K562 (cell line): Measurements from ENCODE around the gene KCTD11. TPM values are rescaled to one million over a fixed set of nuclear protein-coding genes. Genes with fewer than 3 reads are reported as not detected.
A peak's percentile ranks its signal among the peaks of the same experiment; 100 is the strongest.
"Not testable (repeated sequence)": the region's sequence is repeated elsewhere in the genome, so short reads cannot be mapped to it uniquely, and the experiment has no call there.

Experiments
- ATAC-seq: fragments of 200-7000 bp; cut with Tn5 transposase; 3 replicates; pipeline ENCODE4 v1.9.1; 2020; ENCODE audit warnings: moderate library complexity
- BruUV-seq: library from RNA; stranded (reverse); fragments of 400-500 nt; replicated peaks from 2 replicates; lab custom pipeline; 2021; lab: Mats Ljungman, UMichigan
- CTCF ChIA-PET: fragments of 300-600 bp; formaldehyde crosslinking; extraction: SDS; loops from one replicate; lab custom pipeline; 2021; ENCODE audit warnings: low intra/inter-chr PET ratio; lab: Yijun Ruan, JAX
- POLR2A ChIA-PET: fragments of 300-600, 350-650 bp; sonication (Branson Sonifier 250); formaldehyde crosslinking; extraction: SDS; loops from one replicate; lab custom pipeline; 2021; ENCODE audit warnings: antibody characterized with exemption, inconsistent platforms; lab: Yijun Ruan, JAX
- DNase-seq, 4 experiments: peaks; one replicate each; pipeline versions ENCODE4 v3.0.0 to v3.0.0-alpha.2; 2011 to 2018; ENCODE audit warnings: low spot score in 3 of 4, mixed read lengths in 3 of 4; ENCODE audit errors: extremely low read depth in 1 of 4
- FAIRE-seq: peaks from 2 replicates; lab custom pipeline; 2011; peaks lifted over from hg19 to GRCh38; lab: Jason Lieb, UNC
- H2AFZ ChIP-seq: 2 replicates; pipeline ENCODE4 v1.6.0; 2011; ENCODE audit warnings: low read depth, low read length, control low read depth, inconsistent platforms
- H3K27ac ChIP-seq: fragments of 200-600 bp; 3 replicates; pipeline ENCODE4 v1.8.0; 2011; ENCODE audit warnings: low read depth, mild to moderate bottlenecking, control low read depth, inconsistent platforms, low read length, moderate library complexity, mixed read lengths; ENCODE audit errors: extremely low read depth
- H3K27me3 ChIP-seq, 2 experiments: fragments of 300-600 bp in 1 of 2; 2 replicates in 1 of 2; 3 replicates in 1 of 2; pipeline versions ENCODE4 v1.6.0 to v1.8.0; 2011; ENCODE audit warnings: inconsistent platforms in 2 of 2, low read length in 2 of 2, mild to moderate bottlenecking in 1 of 2, mixed read lengths in 1 of 2, moderate library complexity in 1 of 2; ENCODE audit not compliant: control insufficient read depth in 2 of 2, insufficient read depth in 2 of 2
- H3K36me3 ChIP-seq: fragments of 300-600 bp; 3 replicates; pipeline ENCODE4 v1.8.0; 2011; ENCODE audit warnings: mild to moderate bottlenecking, low read length, inconsistent platforms; ENCODE audit not compliant: control insufficient read depth, insufficient read depth
- H3K4me1 ChIP-seq, 2 experiments: fragments of 200-600 bp in 1 of 2; replicated peaks in 1 of 2; 2 replicates in 1 of 2; 3 replicates in 1 of 2; pipeline versions ENCODE4 v1.5.1 to v1.8.0; 2011; ENCODE audit warnings: inconsistent platforms in 2 of 2, low read length in 2 of 2, mild to moderate bottlenecking in 1 of 2, mixed read lengths in 1 of 2, moderate library complexity in 1 of 2; ENCODE audit not compliant: control insufficient read depth in 2 of 2, insufficient read depth in 2 of 2
- H3K4me2 ChIP-seq: 2 replicates; pipeline ENCODE4 v1.6.1; 2011; ENCODE audit warnings: low read length, control low read depth, inconsistent platforms, mixed read lengths; ENCODE audit not compliant: insufficient read depth
- H3K4me3 ChIP-seq: fragments of 200-600 bp; sonication (generic), shearing (Covaris generic); 2 replicates; pipeline ENCODE4 v1.5.1; 2016; ENCODE audit warnings: control low read depth, inconsistent platforms
- H3K79me2 ChIP-seq: fragments of 200-600 bp; 3 replicates; pipeline ENCODE4 v1.8.0; 2011; ENCODE audit warnings: low read length, inconsistent platforms; ENCODE audit not compliant: control insufficient read depth, insufficient read depth
- H3K9ac ChIP-seq, 2 experiments: 2 replicates each; pipeline versions ENCODE4 v1.6.0 to v1.6.1; 2011; ENCODE audit warnings: low read depth in 2 of 2, low read length in 2 of 2, control low read depth in 1 of 2, inconsistent platforms in 1 of 2, mild to moderate bottlenecking in 1 of 2, mixed read lengths in 1 of 2; ENCODE audit not compliant: insufficient read depth in 1 of 2
- H3K9me1 ChIP-seq: one replicate; pipeline ENCODE4 v1.6.0; 2011; ENCODE audit warnings: inconsistent platforms, mild to moderate bottlenecking, low read length, moderate library complexity; ENCODE audit not compliant: control insufficient read depth, insufficient read depth
- H3K9me3 ChIP-seq: replicated peaks from 2 replicates; pipeline ENCODE4 v1.5.1; 2011; ENCODE audit warnings: low read depth, low read length, inconsistent platforms; ENCODE audit not compliant: control insufficient read depth, insufficient read depth
- H4K20me1 ChIP-seq: replicated peaks from 2 replicates; pipeline ENCODE4 v1.6.1; 2011; ENCODE audit warnings: low read length, inconsistent platforms, mixed read lengths; ENCODE audit not compliant: control insufficient read depth, insufficient read depth
- EGR1 ChIP-seq: fragments of 450-650 bp; conservative IDR thresholded peaks from 2 replicates; pipeline ENCODE4 v1.6.1; 2017; ENCODE audit warnings: mild to moderate bottlenecking
- NCOA2 ChIP-seq, 2 experiments: fragments of 450-650 bp; IDR thresholded peaks; 2 replicates each; pipeline ENCODE4 v1.6.1; 2018; ENCODE audit warnings: mild to moderate bottlenecking in 2 of 2, moderate library complexity in 1 of 2; ENCODE audit not compliant: partially characterized antibody in 2 of 2
- U2AF2 ChIP-seq: fragments of 200-400 bp; formaldehyde crosslinking; optimal IDR thresholded peaks from 2 replicates; pipeline ENCODE3; 2017; ENCODE audit warnings: low read depth, mild to moderate bottlenecking, low read length
- ZBTB1 ChIP-seq: sonication (generic); formaldehyde crosslinking; IDR thresholded peaks from 2 replicates; pipeline ENCODE4 v1.8.1; 2023; ENCODE audit warnings: missing genetic modification reagents, low read depth, mild to moderate bottlenecking, borderline replicate concordance
- ZNF311 ChIP-seq: fragments of 250-450 bp; sonication (Bioruptor Pico); IDR thresholded peaks from 2 replicates; pipeline ENCODE4 v1.4.0; 2020; ENCODE audit warnings: mild to moderate bottlenecking, moderate library complexity
- WGBS: fragments of 100-300 bp; shearing (Covaris generic); methylation state at CpG from one replicate; pipeline ENCODE4 v1.1.6; 2016; ENCODE audit warnings: low coverage, mixed read lengths; ENCODE audit not compliant: insufficient coverage; ENCODE audit errors: missing lambda C conversion rate; 5-methylcytosine and 5-hydroxymethylcytosine counted together
- in situ Hi-C: fragments of 300-500 bp; cut with MboI; formaldehyde crosslinking; loops from 4 replicates; pipeline ENCODE4 v1.15.0; 2018; ENCODE audit warnings: inconsistent platforms, mixed read lengths
- intact Hi-C: fragments of 100-400 bp; cut with micrococcal nuclease; formaldehyde crosslinking; loops from 2 replicates; pipeline ENCODE4 v1.14.2; 2022
- polyA plus RNA-seq, 8 experiments: library from polyadenylated mRNA; depleted of rRNA in 4 of 8; stranded (reverse) in 5 of 8; unstranded in 3 of 8; fragments of >200 nt; fragmentation: Nextera tagmentation in 2 of 8; fragmentation: Illumina TruSeq in 1 of 8; extraction: Ambion mirVana in 2 of 8; extraction: Trizol in 1 of 8; gene quantifications; 2 replicates each; pipeline versions ENCODE4 v1.2.1 to v1.2.3, GENCODE V29; 2011 to 2014; ENCODE audit warnings: inconsistent platforms in 1 of 8, missing spikeins in 1 of 8
- total RNA-seq, 7 experiments: library from RNA; depleted of rRNA in 6 of 7; stranded (reverse); fragments of >200 nt in 6 of 7; fragmentation: Illumina TruSeq in 2 of 7; extraction: Trizol in 2 of 7; gene quantifications; 2 replicates each; pipeline versions ENCODE4 v1.2.1 to v1.2.3, GENCODE V29; 2011 to 2021; ENCODE audit warnings: low replicate concordance in 1 of 7
- TF ChIP-seq, protein P1 (sequence below): sonication (generic); formaldehyde crosslinking; IDR thresholded peaks from 2 replicates; pipeline ENCODE4 v1.8.1; 2023; ENCODE audit warnings: mild to moderate bottlenecking, missing genetic modification reagents
- TF ChIP-seq, protein P2 (sequence below): fragments of 250-450 bp; sonication (Bioruptor Pico); IDR thresholded peaks from 2 replicates; pipeline ENCODE4 v1.9.0; 2021; ENCODE audit warnings: mild to moderate bottlenecking

KCTD11 gene
- total and polyA plus RNA-seq, 9 of the 15 experiments (the other 6 are each of a cell fraction or from before 2014, with no cell fraction given) = 0.01 to 3.2 (median 2.5) TPM; not detected in 1

DNA sequence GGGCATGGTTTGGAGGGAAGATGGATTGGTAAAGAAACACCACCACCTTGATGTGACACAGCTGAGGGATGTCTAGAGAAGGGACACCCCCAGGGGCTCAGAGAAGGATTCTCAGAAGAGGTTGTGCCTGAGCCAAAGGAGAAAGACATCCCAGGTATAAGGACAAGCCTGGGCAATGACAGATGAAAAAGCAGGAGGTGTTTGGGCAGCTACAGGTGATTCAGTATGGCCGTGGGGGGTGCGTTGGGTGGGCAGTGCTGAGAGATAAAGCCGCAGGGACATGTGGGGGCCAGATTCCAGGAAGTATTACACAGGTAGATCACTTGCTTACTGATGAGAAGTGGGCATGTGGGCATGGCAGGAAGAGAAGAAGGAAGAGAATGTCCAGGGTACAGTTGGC, 9.9 kb downstream of the KCTD11 start (continued):
- TF ChIP-seq, protein P1, sequence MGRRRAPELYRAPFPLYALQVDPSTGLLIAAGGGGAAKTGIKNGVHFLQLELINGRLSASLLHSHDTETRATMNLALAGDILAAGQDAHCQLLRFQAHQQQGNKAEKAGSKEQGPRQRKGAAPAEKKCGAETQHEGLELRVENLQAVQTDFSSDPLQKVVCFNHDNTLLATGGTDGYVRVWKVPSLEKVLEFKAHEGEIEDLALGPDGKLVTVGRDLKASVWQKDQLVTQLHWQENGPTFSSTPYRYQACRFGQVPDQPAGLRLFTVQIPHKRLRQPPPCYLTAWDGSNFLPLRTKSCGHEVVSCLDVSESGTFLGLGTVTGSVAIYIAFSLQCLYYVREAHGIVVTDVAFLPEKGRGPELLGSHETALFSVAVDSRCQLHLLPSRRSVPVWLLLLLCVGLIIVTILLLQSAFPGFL (CRISPR knock-in tag) = no peak
- TF ChIP-seq NCOA2 (IDR thresholded peaks at IDR 0.05; ENCODE audit: partially characterized antibody in 2 of 2) = no peak
- no peak for TF ChIP-seq ZBTB1 (CRISPR knock-in tag)
- TF ChIP-seq, protein P2, sequence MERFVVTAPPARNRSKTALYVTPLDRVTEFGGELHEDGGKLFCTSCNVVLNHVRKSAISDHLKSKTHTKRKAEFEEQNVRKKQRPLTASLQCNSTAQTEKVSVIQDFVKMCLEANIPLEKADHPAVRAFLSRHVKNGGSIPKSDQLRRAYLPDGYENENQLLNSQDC (CRISPR knock-in tag) = no peak
- no peak for TF ChIP-seq U2AF2

DNA sequence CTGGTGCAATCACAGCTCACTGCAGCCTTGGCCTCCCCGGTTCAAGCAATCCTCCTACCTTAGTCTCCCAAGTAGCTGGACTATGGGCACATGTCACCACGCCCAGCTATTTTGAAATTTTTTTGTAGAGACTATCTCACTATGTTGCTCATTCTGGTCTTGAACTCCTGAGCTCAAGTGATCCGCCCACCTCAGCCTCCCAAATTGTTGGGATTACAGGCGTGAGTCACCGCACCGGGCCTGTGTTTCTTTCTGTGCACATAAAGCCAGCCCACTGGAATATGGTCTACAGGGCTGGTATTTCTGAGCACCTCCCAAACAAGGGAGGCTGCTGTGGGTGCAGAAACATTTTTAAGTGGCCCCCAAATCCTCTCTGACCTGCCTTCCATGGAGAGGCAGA, 11.3 kb downstream of the KCTD11 start:
- intact Hi-C loops = no loop called here
- Histone ChIP-seq H3K4me1 (no peaks in the 10 kb centered on the region; a peak in 1 of 5 replicates), H3K27ac (no peak overlapping the region), H3K4me2 (no peak overlapping the region), H4K20me1 (no peaks in the 10 kb centered on the region), H3K9ac (no peak overlapping the region), H3K9me1 (no peaks in the 10 kb centered on the region), H3K36me3 (no peaks in the 10 kb centered on the region), H2AFZ (no peak overlapping the region), H3K79me2 (no peaks in the 10 kb centered on the region), H3K4me3 (no peak overlapping the region), H3K9me3 (no peaks in the 10 kb centered on the region), H3K27me3 (no peaks in the 10 kb centered on the region)
- ChIA-PET CTCF (no interaction called here), POLR2A (interaction anchor here (0.6 kb wide), 1 partner anchor 11 kb away, joined by 4 read pairs; no protein-coding TSS in a partner anchor)
- DNase-seq (no peak), FAIRE-seq (no peak), ATAC-seq (no peak)
- in situ Hi-C loops = no loop called here
- 22% methylated on average over 6 of the region's 6 CpGs for WGBS
- no TSS peak for BruUV-seq
- TF ChIP-seq ZNF311 (CRISPR knock-in tag) (no peak), EGR1 (peak; percentile 57)

- H3K36me3 ChIP-seq, H3K79me2 ChIP-seq, H3K9me1 ChIP-seq, H3K9me3 ChIP-seq, H4K20me1 ChIP-seq, BruUV-seq, intact Hi-C loops, H3K9ac ChIP-seq, H3K4me1 ChIP-seq, H3K4me3 ChIP-seq, H3K4me2 ChIP-seq, CTCF ChIA-PET, H3K27ac ChIP-seq, in situ Hi-C loops, H3K27me3 ChIP-seq: not testable (repeated sequence)
- ATAC-seq = peak; percentile 92
- 0 out of 2 replicates have a peak overlapping the region, but pooled peaks have one; percentile 55 for H2AFZ ChIP-seq
- POLR2A ChIA-PET = interaction anchor here (0.5 to 1.5 kb wide), 4 partner anchors 13 to 207 kb away, joined by 3 to 6 read pairs (median 3); partner anchors contain the start of gene SLC2A4
- peak; percentile 99 for FAIRE-seq
- peak in 1 of 4 experiments; percentile 60 for DNase-seq
- WGBS = 11% methylated on average over 6 of the region's 7 CpGs
Observed at GRCh38 chr17:7365963-7366362, 14.0 kb downstream of the KCTD11 start.
